NB4 (cell line): ENCODE data around the gene NPAS2.

Experiments
- CTCF ChIP-seq: IDR thresholded peaks from one replicate; pipeline ENCODE4 v1.5.1; 2012; ENCODE audit warnings: low read depth, low read length
- MAX ChIP-seq: IDR thresholded peaks from 2 replicates; pipeline ENCODE4 v1.6.1; 2011; ENCODE audit warnings: low read depth, low read length
- MYC ChIP-seq: IDR thresholded peaks from 2 replicates; pipeline ENCODE4 v1.6.1; 2011; ENCODE audit warnings: low read depth, low read length
- POLR2A ChIP-seq: IDR thresholded peaks from 2 replicates; pipeline ENCODE4 v1.6.1; 2011; ENCODE audit warnings: mild to moderate bottlenecking; ENCODE audit not compliant: insufficient read length; ENCODE audit errors: extremely low read depth

- TF ChIP-seq CTCF (no peak), POLR2A (no peak), MAX (no peak), MYC (no peak)
Observed at GRCh38 chr2:100844514-100844913, 24.6 kb downstream of the NPAS2 start.
